Prostate gland (tissue), 2 donors: ENCODE results near the gene S100PBP. TPM values are rescaled to one million over a fixed set of nuclear protein-coding genes. Genes with fewer than 3 reads are reported as not detected.
"Not testable (repeated sequence)": the region's sequence is repeated elsewhere in the genome, so short reads cannot be mapped to it uniquely, and the experiment has no call there.

Experiments used
- DNase-seq: peaks from one replicate; pipeline ENCODE4 v3.0.0-alpha.2; 2019; ENCODE audit warnings: low spot score
- H3K27ac ChIP-seq, 2 donors: fragments of 200-600 bp; sonication (generic); 2 replicates each; pipeline ENCODE4 v1.5.1; 2017 to 2019
- H3K27me3 ChIP-seq: fragments of 200-600 bp; sonication (generic); replicated peaks from 2 replicates; pipeline ENCODE4 v1.5.1; 2019; ENCODE audit not compliant: insufficient read depth
- H3K36me3 ChIP-seq, 2 donors: fragments of 200-600 bp; sonication (generic); 1 replicate in 1 of 2; 2 replicates in 1 of 2; pipeline versions ENCODE4 v1.5.1 to v1.8.1; 2017 to 2019
- H3K4me1 ChIP-seq: fragments of 200-600 bp; sonication (generic); replicated peaks from 2 replicates; pipeline ENCODE4 v1.5.1; 2019
- H3K4me3 ChIP-seq, 2 donors: fragments of 200-600 bp; sonication (generic); 2 replicates each; pipeline ENCODE4 v1.5.1; 2017 to 2019
- H3K9me3 ChIP-seq: fragments of 200-600 bp; sonication (generic); 2 replicates; pipeline ENCODE4 v1.5.1; 2017
- POLR2A ChIP-seq: fragments of 450-650 bp; IDR thresholded peaks from one replicate; pipeline ENCODE4 v1.6.1; 2016; ENCODE audit warnings: antibody characterized with exemption, mild to moderate bottlenecking
- POLR2AphosphoS5 ChIP-seq: sonication (generic); formaldehyde crosslinking; IDR thresholded peaks from one replicate; pipeline ENCODE4 v1.6.1; 2017; ENCODE audit warnings: antibody characterized with exemption
- WGBS: methylation state at CpG from one replicate; pipeline ENCODE4 v1.1.5; 2018; 5-methylcytosine and 5-hydroxymethylcytosine counted together
- intact Hi-C: fragments of 100-400 bp; cut with DNase I; formaldehyde crosslinking; loops from one replicate; pipeline ENCODE4 v1.14.2; 2022
- total RNA-seq, 2 donors: library from RNA; depleted of rRNA; stranded (reverse); fragments of >200 nt; gene quantifications; one replicate each; pipeline ENCODE4 v1.1.0, GENCODE V29; 2016
- TF ChIP-seq, protein P1 (sequence below), 4 experiments: fragments of 200-600 bp in 2 of 4; fragments of 450-650 bp in 2 of 4; sonication (generic) in 2 of 4; IDR thresholded peaks; 1 replicate in 3 of 4; 2 replicates in 1 of 4; pipeline ENCODE4 v1.5.1; 2016 to 2019; ENCODE audit warnings: antibody characterized with exemption in 4 of 4, mild to moderate bottlenecking in 2 of 4, moderate library complexity in 2 of 4

Gene S100PBP
- total RNA-seq, 2 donors from 2014 or later, result 27.1 to 72.5 TPM

DNA sequence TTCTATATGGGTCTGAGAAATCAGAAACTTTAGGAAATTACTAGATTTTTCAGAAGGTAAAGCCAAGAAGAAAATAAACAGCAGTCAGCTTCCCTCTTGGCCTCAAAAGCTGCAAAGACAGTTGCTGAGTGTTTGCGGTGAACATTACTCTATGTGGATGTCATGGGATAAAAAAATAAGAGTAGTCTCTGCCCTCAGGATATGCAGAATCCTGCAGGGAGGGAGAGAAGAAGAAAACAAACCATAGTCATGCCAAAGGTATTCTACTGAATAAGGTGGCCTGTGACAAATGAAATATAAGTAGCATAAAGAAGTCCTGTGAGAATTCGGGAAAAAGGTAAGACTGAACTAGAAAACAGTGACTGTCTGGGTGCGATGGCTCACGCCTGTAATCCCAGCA, 19.3 kb upstream of the S100PBP start:
- Histone ChIP-seq H3K27me3 (no peaks in the 10 kb centered on the region), H3K9me3 (no peaks in the 10 kb centered on the region), H3K4me1 (no peaks in the 10 kb centered on the region), H3K36me3 (no peaks in the 10 kb centered on the region), H3K27ac (no peak overlapping the region), H3K4me3 (no peak overlapping the region)
- DNase-seq, result no peak
- no peak for TF ChIP-seq POLR2A
- intact Hi-C loops, result no loop called here
- 96% methylated on average over 4 of the region's 4 CpGs for WGBS

DNA sequence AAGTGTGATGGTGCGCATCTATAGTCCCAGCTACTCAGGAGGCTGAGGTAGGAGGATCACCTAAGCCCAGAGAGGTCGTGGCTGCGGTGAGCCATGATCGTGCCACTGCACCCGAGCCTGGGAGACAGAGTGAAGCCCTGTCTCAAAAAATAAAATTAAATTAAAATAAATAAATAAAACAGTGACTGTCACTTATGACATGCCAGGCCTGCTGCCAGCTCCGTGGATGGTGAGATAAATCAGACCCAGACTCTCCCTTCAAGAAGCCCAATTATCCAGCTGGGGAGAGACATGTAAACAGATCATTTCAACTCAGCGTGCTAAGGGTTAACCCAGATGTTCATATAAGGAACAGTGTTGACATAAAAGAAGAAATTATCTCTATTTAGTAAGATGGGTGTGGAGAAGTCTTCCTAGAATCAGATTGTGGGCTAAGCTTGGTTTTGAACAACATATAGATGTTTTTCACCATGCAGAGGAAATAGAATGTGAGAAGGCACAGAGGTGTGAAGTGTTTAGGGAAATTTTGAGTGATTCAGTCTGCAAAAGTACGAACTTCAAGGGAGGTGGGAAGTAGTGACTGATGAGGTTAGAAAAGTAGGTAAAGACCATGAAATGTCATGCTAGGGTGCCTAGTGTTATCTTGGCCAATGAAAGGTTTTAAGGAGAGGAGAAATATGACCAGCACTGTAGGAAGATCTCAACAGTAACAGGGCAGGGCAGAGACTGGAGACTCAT, 18.6 kb upstream of the S100PBP start:
- WGBS, result 85% methylated on average over 8 of the region's 8 CpGs
- H3K27ac ChIP-seq, result no peak overlapping the region
- no peak for DNase-seq
- intact Hi-C loops, result no loop called here
- H3K4me3 ChIP-seq, result no peak overlapping the region
- no peaks in the 10 kb centered on the region for H3K4me1 ChIP-seq
- TF ChIP-seq POLR2AphosphoS5 (no peak), POLR2A (no peak)
- TF ChIP-seq, protein P1, sequence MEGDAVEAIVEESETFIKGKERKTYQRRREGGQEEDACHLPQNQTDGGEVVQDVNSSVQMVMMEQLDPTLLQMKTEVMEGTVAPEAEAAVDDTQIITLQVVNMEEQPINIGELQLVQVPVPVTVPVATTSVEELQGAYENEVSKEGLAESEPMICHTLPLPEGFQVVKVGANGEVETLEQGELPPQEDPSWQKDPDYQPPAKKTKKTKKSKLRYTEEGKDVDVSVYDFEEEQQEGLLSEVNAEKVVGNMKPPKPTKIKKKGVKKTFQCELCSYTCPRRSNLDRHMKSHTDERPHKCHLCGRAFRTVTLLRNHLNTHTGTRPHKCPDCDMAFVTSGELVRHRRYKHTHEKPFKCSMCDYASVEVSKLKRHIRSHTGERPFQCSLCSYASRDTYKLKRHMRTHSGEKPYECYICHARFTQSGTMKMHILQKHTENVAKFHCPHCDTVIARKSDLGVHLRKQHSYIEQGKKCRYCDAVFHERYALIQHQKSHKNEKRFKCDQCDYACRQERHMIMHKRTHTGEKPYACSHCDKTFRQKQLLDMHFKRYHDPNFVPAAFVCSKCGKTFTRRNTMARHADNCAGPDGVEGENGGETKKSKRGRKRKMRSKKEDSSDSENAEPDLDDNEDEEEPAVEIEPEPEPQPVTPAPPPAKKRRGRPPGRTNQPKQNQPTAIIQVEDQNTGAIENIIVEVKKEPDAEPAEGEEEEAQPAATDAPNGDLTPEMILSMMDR (IDR thresholded peaks at IDR 0.05), result no peak
- no peaks in the 10 kb centered on the region for H3K9me3 ChIP-seq
- no peaks in the 10 kb centered on the region for H3K36me3 ChIP-seq
- H3K27me3 ChIP-seq, result no peaks in the 10 kb centered on the region

DNA sequence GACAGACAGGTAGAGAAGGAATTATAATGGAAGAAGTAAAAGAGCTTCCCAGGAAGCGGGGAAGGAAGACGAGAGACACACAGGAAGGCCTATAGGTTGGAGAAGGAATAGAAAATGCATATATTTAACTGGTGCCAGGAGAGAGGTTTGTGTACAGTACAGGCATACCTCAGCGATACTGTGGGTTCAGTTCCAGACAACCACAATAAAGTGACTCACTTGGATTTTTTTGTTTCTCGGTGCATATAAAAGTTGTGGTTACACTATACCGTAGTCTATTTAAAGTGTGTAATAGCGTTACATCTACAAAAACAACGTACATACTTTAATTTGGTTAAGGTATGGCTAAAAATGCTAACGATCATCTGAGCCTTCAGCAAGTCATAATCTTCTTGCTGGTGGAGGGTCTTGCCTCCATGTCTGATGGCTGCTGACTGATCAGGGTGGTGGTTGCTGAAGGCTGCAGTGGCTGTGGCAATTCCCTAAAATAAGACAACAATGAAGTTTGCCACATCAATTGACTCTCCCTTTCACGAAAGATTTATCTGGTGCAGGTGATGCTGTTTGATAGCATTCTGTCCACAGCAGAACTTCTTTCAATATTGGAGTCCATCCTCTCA, 16.2 kb upstream of the S100PBP start:
- Histone ChIP-seq H3K36me3 (no peaks in the 10 kb centered on the region), H3K4me3 (no peak overlapping the region), H3K27me3 (no peaks in the 10 kb centered on the region), H3K9me3 (no peaks in the 10 kb centered on the region), H3K4me1 (no peaks in the 10 kb centered on the region), H3K27ac (no peak overlapping the region)
- no peak for DNase-seq
- 79% methylated on average over 9 of the region's 9 CpGs for WGBS
- TF ChIP-seq, protein P1 (IDR thresholded peaks at IDR 0.05), result no peak
- TF ChIP-seq POLR2A (no peak), POLR2AphosphoS5 (no peak)
- intact Hi-C loops, result no loop called here

DNA sequence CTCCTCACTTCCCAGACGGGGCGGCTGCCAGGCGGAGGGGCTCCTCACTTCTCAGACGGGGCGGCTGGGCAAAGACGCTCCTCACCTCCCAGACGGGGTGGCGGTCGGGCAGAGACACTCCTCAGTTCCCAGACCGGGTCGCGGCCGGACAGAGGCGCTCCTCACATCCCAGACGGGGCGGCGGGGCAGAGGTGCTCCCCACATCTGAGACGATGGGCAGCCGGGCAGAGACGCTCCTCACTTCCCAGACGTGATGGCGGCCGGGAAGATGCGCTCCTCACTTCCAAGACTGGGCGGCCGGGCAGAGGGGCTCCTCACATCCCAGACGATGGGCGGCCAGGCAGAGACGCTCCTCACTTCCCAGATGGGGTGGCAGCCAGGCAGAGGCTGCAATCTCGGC, 13.0 kb upstream of the S100PBP start:
- intact Hi-C loops, H3K36me3 ChIP-seq, H3K4me3 ChIP-seq, DNase-seq, H3K27ac ChIP-seq, H3K9me3 ChIP-seq, H3K4me1 ChIP-seq, H3K27me3 ChIP-seq: not testable (repeated sequence)
- WGBS, result 98% methylated on average over 21 of the region's 30 CpGs

DNA sequence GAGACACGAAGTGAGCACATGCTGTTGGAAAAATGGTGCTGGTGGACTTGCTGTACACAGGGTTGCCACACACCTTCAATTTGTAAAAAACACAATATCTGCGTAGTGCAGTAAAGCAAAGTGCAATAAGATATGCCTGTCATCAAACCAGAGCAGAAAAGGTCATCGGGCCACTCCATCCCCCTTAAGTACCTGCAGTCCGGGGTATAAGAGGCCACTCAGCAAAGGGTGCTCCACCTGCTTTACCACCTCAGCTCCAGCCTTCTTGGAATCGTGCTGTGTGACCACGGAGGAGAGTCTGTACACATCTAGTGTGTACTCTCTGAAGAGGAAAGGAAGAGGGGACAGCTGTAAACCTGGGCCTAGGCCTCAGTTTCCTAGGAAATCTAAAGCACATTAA, 11.2 kb upstream of the S100PBP start:
- no peaks in the 10 kb centered on the region for H3K4me1 ChIP-seq
- DNase-seq, result no peak
- 80% methylated on average over 6 of the region's 6 CpGs for WGBS
- no peaks in the 10 kb centered on the region for H3K9me3 ChIP-seq
- TF ChIP-seq POLR2A (no peak), POLR2AphosphoS5 (no peak)
- TF ChIP-seq, protein P1 (IDR thresholded peaks at IDR 0.05), result no peak
- no peak overlapping the region for H3K4me3 ChIP-seq
- intact Hi-C loops, result no loop called here
- H3K27me3 ChIP-seq, result no peaks in the 10 kb centered on the region
- no peaks in the 10 kb centered on the region for H3K36me3 ChIP-seq
- no peak overlapping the region for H3K27ac ChIP-seq
